ENCODE measurements around the gene FANCF. TPM values are rescaled to one million over a fixed set of nuclear protein-coding genes. Genes with fewer than 3 reads are reported as not detected.
A peak's percentile ranks its signal among the peaks of the same experiment; 100 is the strongest.
"Not testable (repeated sequence)": the region's sequence is repeated elsewhere in the genome, so short reads cannot be mapped to it uniquely, and the experiment has no call there.

The FANCF gene, protein sequence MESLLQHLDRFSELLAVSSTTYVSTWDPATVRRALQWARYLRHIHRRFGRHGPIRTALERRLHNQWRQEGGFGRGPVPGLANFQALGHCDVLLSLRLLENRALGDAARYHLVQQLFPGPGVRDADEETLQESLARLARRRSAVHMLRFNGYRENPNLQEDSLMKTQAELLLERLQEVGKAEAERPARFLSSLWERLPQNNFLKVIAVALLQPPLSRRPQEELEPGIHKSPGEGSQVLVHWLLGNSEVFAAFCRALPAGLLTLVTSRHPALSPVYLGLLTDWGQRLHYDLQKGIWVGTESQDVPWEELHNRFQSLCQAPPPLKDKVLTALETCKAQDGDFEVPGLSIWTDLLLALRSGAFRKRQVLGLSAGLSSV
- 10 to 100 TPM in 1 of 2 donors, 1 to 10 TPM in 1; 5.1 to 13.8 TPM for total RNA-seq

DNA sequence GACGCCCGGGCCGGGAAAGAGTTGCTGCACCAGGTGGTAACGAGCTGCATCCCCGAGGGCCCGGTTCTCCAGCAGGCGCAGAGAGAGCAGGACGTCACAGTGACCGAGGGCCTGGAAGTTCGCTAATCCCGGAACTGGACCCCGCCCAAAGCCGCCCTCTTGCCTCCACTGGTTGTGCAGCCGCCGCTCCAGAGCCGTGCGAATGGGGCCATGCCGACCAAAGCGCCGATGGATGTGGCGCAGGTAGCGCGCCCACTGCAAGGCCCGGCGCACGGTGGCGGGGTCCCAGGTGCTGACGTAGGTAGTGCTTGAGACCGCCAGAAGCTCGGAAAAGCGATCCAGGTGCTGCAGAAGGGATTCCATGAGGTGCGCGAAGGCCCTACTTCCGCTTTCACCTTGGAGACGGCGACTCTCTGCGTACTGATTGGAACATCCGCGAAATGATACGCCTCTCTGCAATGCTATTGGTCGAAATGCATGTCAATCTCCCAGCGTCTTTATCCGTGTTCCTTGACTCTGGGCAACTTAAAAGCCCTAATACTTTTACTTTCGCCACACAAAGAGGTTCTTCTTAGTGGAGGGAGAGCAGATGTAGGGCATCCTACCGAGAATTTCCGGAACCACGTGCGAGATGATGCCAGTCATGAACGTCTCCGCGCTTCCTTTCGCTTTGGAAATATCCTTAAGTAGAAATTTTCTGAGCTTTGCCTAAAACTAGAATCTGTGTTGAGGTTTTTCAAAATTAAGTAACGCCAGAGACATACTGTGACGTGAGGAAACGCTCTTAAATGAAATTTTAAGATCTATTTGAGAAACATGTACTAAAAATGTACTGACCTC lies at the start of gene FANCF:
TSS of gene FANCF (minus strand) at position 376 of the 840 bp plus-strand sequence. CDS start at position 363, 13 bp downstream.
- Mint-ChIP-seq H3K9me3 (no peaks in the 10 kb centered on the region), H3K27ac (peak within 1 kb of the TSS; percentile 91 to 96), H3K36me3 (peaks cover 15 to 21% of the 10 kb centered on the region in 2 donors)
- ATAC-seq (peak; percentile 97), DNase-seq (ENCODE audit: low spot score in 2 of 2) (peak; percentile 91 to 92)

DNA sequence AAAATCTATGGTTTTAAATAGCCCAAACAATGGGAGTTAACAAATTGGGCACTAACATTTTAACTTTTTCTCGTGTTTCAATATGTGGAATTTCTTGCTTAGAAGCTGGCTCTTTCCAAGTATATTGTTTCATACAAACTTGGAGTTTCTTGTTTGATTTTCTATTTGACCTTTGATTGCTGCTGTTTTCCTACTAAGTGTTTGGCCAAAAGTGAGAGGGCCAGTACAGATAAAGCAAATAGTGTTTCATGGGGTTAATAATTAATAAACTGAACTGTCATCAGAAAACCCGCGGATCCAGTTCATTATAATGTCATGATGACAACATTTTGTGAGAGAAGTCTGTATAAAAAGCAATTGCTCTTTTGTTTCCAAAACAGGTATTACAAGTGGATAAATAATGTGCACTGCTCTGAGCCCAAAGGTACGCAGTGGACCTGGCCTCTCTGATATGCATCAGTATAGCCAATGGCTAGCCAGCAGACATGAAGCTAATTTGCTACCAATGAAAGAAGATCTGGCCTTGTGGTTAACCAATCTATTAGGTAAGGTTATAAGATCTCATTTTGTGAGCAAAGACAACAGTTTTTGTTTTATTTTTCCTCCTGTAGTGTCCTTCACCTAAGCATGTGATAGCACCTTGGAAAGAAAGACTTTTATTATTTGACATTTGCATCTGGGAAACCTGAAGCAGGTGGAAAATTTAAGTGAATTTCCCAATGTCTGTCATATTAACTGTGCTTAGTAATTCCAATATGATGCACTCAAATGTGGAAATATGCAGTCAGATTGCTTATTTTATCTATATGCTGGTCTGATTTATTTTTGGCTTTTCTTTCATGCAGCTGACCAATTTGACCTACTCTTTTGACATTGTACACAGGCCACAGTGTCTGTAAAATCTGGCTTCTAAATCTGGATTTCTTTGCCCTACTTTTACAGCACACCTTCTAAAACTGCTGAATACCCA lies 49.1 kb upstream of the FANCF start:
- no peaks in the 10 kb centered on the region for H3K36me3 Mint-ChIP-seq
- H3K27ac Mint-ChIP-seq = no peak overlapping the region
- ATAC-seq (no peak), DNase-seq (ENCODE audit: low spot score in 2 of 2) (no peak)
- no peaks in the 10 kb centered on the region for H3K9me3 Mint-ChIP-seq

DNA sequence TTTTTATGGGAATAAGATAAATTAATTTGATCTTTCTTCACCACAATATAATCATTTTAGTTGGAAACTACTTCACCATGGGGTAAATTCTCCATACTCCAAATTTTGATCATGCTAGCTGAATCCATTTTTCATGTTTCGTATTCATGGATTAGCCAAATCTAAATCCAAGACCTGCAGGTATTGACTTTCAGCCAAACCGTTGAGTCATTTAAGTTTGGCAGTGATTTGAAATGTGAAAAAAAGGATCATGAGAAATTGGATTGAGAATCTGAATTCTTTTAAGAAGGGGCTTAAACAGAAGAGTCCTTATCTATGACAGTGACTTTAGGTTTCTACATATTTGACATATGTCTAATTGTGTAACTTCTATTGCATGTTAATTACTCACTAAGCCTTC lies 46.1 kb upstream of the FANCF start:
- no peak for ATAC-seq
- no peak for DNase-seq (ENCODE audit: low spot score in 2 of 2)
- Mint-ChIP-seq H3K27ac (no peak overlapping the region), H3K36me3 (no peaks in the 10 kb centered on the region), H3K9me3 (no peaks in the 10 kb centered on the region)

DNA sequence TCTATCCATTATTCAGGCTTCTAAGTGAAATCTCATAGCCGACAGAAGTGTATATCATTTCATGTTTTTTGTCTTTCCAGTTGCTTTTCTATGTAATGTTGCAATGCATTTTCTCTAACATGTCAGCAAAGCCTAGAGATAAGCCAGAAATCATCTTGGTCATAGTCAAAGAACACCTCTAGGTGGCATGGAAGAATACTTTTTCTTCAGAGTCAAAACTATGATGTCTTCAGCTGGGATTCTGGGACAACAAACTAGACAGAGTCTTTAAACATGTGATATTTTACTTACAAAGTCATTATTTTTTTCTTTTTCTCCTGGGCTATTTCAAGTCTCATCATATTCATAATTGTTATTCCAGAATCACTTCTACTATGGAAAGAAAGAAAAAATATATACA lies 45.2 kb upstream of the FANCF start:
- Mint-ChIP-seq H3K27ac (no peak overlapping the region), H3K9me3 (no peaks in the 10 kb centered on the region), H3K36me3 (peaks cover 0 to 7% of the 10 kb centered on the region in 2 donors)
- DNase-seq (ENCODE audit: low spot score in 2 of 2) (no peak), ATAC-seq (peak in 1 of 2 donors; percentile 67)

DNA sequence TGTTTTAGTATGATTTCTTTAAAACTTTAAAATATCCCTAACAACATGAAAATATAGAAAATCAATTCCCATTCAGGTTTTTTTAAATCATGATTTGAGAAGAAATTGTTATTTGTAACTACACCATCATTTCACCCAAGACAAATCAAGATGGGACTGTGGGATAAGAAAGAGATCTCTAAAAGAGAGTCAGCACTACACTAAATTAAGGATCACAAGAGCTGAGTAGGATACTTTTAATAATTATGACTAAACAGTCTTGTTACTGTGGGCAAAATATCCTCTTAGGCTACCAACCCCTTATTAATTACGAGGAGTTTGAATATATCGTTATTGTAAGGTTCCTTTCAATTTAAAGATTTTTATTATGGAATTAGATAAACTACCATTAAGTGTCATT lies 43.7 kb upstream of the FANCF start:
- H3K9me3 Mint-ChIP-seq = no peaks in the 10 kb centered on the region
- DNase-seq (ENCODE audit: low spot score in 2 of 2) (no peak), ATAC-seq (no peak)
- no peak overlapping the region for H3K27ac Mint-ChIP-seq
- H3K36me3 Mint-ChIP-seq = peaks cover 0 to 7% of the 10 kb centered on the region in 2 donors

DNA sequence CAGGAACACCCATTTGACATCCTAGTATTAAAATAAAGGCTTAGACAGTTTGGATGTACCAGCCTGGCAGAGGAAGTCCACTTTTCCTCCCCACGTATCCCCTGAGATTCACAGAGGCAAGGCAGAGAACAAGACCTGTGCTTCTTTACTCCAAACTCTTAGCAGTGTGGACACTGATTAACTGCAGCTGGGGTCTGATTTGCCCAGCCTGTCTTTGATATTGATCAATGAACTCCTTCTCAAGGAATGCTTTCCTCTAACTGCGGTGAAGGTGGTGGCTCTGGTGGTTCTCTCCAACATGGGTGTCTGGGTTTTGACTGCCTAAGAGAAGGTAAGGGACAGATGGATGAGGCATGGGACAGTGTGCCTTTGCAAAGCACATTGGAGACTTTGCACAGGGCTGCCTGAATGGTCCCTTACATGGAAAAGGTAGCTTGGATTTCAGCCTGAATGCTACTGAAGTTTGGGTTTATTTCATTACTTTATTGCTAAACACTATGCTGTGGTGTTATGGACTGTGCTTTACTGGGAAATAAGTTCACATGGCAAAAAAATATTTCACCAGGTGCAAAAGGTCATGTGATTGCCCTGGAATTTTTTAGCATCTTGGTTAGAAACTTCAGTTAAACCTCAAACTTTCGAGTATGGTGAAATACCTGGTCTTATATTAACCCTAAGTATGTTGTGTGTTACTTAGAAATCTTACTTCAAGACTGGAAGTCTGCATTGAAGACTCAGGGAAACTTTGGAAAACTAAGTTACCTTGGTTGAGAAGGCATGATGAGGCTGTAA lies 42.6 kb upstream of the FANCF start:
- Mint-ChIP-seq H3K9me3 (no peaks in the 10 kb centered on the region), H3K36me3 (peaks cover 0 to 7% of the 10 kb centered on the region in 2 donors), H3K27ac (no peak overlapping the region)
- ATAC-seq = no peak
- DNase-seq (ENCODE audit: low spot score in 2 of 2) = no peak

DNA sequence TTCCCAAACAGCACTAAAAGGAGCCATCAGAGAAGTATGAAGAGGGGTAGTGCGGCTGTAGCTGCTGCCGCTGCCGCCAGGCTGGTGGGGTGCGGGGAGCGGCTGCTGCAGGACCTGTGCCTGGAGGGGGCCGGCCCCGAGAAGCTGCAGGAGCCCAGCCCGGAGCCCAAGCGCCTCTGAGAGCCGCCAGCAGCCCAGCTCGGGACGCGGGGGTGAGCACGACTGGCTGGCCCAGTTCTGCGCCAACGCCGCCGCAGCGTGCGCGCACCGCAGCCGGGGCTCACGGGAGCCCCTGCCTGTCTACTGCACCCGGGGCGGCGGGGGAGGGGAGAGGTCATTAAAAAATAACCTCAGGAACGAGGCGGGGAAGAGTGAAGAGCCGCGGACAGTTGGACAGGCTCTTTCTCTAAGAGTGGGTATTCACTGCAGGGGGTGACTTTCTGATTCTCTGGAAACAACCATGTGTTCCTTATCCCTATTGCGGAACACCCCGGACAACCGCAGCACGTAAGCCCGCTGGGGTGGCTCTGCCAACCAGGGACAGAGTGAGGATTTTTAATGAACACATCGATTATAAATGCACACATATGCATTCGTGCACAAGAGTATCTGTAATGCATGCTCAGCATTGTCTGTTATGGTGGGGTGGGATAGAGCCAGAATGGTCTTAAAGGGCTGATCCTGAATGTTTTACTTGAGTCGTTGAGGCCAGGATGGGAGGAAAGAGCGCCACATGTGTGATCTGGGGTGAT lies 41.2 kb upstream of the FANCF start:
- H3K9me3 Mint-ChIP-seq = no peaks in the 10 kb centered on the region
- ATAC-seq = peak; percentile 57 to 79
- H3K36me3 Mint-ChIP-seq = peaks cover 0 to 7% of the 10 kb centered on the region in 2 donors
- peak in 1 of 2 donors; percentile 32 for DNase-seq (ENCODE audit: low spot score in 2 of 2)
- no peak overlapping the region for H3K27ac Mint-ChIP-seq

DNA sequence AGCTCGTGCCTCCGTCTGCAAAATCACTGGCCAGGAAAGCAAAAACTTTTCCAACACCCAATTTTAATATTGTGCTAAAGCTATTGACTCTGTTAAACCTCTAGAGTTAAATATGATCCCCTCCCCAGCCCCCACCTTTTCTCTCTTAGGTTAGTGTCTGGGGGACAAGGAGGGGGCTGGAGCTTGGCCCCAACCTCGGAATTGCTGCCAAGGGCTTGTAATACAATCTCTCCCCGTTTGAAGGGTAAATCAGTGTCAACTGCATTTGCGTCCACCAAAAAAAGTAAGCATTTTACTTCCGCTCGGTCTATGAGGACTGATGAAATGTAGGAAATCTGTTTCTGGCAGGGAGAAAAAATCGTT lies 40.7 kb upstream of the FANCF start, which contains the start of gene GAS2:
TSS of gene GAS2 (plus strand) at position 287 of the 363 bp plus-strand sequence. CDS start 8,259 bp downstream, outside the sequence.
- DNase-seq (ENCODE audit: low spot score in 2 of 2) = no peak

DNA sequence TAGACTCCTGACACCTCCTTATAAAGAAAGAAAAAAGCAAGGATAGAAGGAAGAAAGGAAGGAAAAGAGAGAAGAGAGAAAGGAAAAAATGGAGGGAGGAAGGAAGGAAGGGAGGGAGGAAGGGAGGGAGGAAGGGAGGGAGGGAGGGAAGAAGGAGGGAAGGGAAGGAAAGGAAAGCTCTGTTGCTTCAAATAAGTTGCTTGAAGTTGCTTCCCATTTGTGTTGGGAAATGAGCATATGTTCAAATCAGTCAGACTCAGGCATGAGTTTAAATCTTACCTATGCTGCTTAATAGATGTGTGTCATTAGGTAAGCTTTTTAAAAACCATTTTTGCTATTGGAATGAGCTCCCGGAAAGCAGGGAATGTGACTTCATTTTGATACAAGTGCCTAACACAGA lies 34.2 kb upstream of the FANCF start:
- Mint-ChIP-seq H3K27ac (no peak overlapping the region), H3K9me3 (no peaks in the 10 kb centered on the region), H3K36me3 (no peaks in the 10 kb centered on the region)
- no peak for ATAC-seq
- DNase-seq (ENCODE audit: low spot score in 2 of 2) = no peak

More for the DNA sequence above, 40.7 kb upstream of the FANCF start, which contains the start of gene GAS2:
- H3K9me3 Mint-ChIP-seq = no peaks in the 10 kb centered on the region
- peaks cover 0 to 7% of the 10 kb centered on the region in 2 donors for H3K36me3 Mint-ChIP-seq
- H3K27ac Mint-ChIP-seq = no peak within 1 kb of the TSS
- ATAC-seq = peak in 1 of 2 donors; percentile 13

DNA sequence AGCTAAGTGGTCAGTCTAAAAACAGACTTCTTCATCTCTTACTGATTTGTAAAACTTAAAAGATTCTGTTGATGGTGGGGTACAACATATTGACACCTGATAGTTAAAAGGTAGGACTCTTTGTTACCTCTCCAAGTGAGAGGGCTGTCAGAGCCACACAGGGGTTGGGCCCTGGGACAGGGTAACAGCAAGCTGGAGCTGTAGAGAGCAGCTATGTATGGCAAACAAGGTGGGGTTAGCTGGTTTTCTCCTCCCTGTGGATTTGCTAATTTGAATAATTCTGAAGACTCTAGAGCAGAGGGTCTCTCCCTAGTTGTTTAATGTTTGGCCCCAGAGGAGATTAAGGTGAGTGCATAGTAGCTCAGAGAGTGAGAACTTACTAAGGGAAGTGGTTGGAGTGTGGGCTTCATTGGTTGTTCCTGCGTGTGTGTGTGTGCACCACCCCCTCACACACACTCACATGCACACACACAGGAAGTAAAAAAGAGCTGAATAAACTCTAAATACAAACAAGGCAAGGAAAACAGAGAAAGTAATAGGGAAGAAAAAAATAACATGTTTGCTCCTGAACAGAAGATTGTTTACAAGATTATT lies 31.6 kb upstream of the FANCF start:
- Mint-ChIP-seq H3K27ac (peak overlapping the region in 1 of 2 donors; percentile 16), H3K9me3 (no peaks in the 10 kb centered on the region), H3K36me3 (no peaks in the 10 kb centered on the region)
- DNase-seq (ENCODE audit: low spot score in 2 of 2) (no peak), ATAC-seq (peak; percentile 59 to 76)

DNA sequence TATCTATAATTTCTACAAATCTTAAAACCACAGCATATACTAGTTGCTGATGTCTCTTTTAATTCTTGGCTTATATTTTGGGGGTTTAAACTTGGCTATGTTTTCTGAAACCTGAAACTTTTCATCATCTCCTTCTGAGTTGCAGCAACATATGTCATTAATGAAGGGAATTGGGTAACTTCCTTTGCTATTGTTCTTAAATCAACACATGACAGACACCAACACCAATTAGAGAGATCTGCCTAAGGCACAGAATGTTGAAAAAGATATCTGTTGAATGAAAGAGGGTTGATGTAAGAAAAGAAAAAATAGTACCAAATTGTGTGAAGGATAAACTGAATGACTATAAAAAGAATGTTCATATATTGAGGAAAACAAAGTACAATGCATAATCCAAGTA lies 30.5 kb upstream of the FANCF start:
- Mint-ChIP-seq H3K27ac (no peak overlapping the region), H3K36me3 (peaks cover 7% of the 10 kb centered on the region in 2 donors), H3K9me3 (peaks cover 0 to 5% of the 10 kb centered on the region in 2 donors)
- DNase-seq (ENCODE audit: low spot score in 2 of 2) = no peak
- no peak for ATAC-seq

DNA sequence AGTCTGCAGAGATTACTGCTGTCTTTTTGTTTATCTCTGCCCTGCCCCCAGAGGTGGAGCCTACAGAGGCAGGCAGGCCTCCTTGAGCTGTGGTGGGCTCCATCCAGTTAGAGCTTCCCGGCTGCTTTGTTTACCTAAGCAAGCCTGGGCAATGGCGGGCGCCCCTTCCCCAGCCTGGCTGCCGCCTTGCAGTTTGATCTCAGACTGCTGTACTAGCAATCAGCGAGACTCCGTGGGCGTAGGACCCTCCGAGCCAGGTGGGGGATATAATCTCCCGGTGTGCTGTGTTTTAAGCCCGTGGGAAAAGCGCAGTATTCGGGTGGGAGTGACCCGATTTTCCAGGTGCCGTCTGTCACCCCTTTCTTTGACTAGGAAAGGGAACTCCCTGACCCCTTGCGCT lies 26.7 kb upstream of the FANCF start:
- not testable (repeated sequence) for DNase-seq (ENCODE audit: low spot score in 2 of 2); H3K36me3 Mint-ChIP-seq; H3K27ac Mint-ChIP-seq; ATAC-seq; H3K9me3 Mint-ChIP-seq

DNA sequence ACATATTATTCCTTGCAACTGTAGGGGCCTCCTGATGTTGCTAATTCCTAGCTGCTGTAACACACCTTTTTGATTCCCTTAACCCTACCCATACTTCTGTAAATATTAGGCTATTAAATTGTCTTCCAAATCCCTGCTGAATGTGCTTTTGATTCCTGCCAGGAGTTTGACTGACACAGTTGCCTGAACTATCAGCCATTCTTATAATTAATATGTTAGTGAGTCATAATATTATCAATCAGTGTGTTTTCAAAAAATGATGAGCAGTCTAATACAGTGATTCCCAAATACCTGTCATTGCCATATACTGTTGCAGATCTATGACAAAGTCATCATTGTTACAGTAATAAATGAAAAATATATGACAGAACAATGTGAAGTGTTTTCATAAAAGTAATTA lies 15.9 kb upstream of the FANCF start:
- H3K9me3 Mint-ChIP-seq = no peaks in the 10 kb centered on the region
- H3K36me3 Mint-ChIP-seq = no peaks in the 10 kb centered on the region
- H3K27ac Mint-ChIP-seq = no peak overlapping the region
- no peak for ATAC-seq
- no peak for DNase-seq (ENCODE audit: low spot score in 2 of 2)

DNA sequence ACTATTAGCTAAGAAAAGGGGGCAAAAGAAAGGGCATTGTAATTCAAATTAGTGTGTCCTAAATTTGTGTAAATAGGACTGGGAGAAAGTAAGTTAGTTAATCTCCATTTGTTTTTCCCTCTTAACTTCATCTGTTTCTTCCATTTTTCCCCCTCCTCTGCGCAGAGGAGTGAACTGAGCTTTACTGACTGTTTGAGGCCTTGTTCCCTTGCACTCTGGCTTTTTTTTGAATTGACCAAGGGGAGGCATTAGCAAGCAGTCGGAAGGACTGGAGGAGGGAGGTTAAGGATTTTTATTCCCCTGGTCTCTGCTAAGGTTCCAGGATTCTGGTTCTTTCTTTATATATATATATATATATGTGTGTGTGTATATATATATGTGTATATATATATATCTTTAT lies 15.2 kb upstream of the FANCF start:
- ATAC-seq = no peak
- Mint-ChIP-seq H3K27ac (no peak overlapping the region), H3K9me3 (no peaks in the 10 kb centered on the region), H3K36me3 (no peaks in the 10 kb centered on the region)
- DNase-seq (ENCODE audit: low spot score in 2 of 2) = no peak

DNA sequence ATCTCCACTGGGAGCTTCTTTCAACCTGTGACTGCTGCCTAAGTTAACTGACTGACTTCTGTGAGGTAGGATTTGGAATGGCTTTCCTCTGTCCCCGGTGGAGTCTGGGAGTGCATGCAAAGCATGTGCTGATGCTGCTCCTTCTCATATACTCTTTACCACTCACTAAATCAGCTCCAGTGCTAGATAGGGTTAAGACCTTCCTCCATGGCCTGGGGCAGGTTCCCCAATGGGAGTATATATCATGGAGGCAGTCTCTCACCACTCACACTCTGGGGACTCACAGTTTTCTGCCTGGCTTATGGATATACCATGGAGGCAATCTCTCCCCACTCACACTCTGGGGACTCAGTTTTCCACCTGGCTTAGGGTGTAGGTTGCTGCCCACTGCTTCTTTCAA lies 10.1 kb upstream of the FANCF start:
- H3K9me3 Mint-ChIP-seq = peaks cover 0 to 3% of the 10 kb centered on the region in 2 donors
- H3K36me3 Mint-ChIP-seq = peaks cover 0 to 16% of the 10 kb centered on the region in 2 donors
- H3K27ac Mint-ChIP-seq = no peak overlapping the region
- DNase-seq (ENCODE audit: low spot score in 2 of 2) = no peak
- ATAC-seq = peak; percentile 75 to 80

Data from activated naive CD4-positive, alpha-beta T cell treated with anti-CD3 and anti-CD28 coated beads, Interleukin-2, amount 50 U/mL, for 72 hours (primary cell).